ENCODE data around the gene THY1. TPM values are rescaled to one million over a fixed set of nuclear protein-coding genes. Genes with fewer than 3 reads are reported as not detected.

THY1 gene
- total RNA-seq, 4 donors from 2014 or later: 2.1 to 28.1 (median 9.4) TPM

DNA sequence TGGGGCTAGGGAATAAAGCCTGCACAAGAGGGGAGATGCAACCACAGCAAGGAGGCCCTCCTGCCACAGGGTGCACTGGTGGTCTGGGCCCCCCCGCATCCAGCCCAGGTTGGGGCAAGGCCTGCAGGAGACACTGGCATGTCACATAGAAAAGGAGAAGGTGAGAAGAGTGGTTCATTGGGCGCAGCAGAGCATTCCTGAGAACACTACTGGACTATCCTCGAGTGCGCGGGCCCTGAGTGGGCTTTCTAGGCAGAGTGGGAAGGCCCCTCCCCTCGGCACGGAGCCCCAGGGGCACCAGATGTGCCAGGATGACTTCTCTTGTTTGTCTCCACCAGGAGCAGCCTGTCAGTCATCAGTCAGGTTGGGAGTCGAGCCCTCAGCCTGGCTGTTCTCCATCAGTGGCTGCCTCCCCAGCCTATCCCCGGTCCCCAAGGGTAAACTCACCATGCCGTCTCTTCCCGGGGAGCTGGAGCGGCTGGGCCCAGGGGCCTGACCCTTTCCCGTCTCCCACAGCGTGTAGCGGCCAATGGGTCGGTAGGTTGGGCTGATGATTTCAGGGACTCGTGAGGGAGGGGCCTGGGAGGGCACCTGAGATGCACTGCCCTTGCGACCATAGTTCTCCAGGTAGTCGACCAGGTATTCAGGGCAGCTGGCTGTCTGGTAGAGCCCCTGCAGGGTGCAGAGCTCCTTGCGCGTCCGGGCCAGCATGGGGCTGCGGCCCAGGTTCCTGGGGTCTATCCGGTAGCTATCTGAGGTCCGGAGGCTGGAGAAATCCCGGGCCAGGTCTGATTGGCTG lies 50.5 kb downstream of the THY1 start:
- DNase-seq: no peak
- Histone ChIP-seq H3K36me3 (no peaks in the 10 kb centered on the region), H3K9me3 (no peaks in the 10 kb centered on the region), H3K4me3 (no peak overlapping the region), H3K4me1 (peaks cover 0 to 59% (median 10%) of the 10 kb centered on the region in 4 donors), H3K27me3 (no peaks in the 10 kb centered on the region), H3K27ac (peak overlapping the region in 1 of 4 donors; percentile 97)
- TF ChIP-seq, protein P1, sequence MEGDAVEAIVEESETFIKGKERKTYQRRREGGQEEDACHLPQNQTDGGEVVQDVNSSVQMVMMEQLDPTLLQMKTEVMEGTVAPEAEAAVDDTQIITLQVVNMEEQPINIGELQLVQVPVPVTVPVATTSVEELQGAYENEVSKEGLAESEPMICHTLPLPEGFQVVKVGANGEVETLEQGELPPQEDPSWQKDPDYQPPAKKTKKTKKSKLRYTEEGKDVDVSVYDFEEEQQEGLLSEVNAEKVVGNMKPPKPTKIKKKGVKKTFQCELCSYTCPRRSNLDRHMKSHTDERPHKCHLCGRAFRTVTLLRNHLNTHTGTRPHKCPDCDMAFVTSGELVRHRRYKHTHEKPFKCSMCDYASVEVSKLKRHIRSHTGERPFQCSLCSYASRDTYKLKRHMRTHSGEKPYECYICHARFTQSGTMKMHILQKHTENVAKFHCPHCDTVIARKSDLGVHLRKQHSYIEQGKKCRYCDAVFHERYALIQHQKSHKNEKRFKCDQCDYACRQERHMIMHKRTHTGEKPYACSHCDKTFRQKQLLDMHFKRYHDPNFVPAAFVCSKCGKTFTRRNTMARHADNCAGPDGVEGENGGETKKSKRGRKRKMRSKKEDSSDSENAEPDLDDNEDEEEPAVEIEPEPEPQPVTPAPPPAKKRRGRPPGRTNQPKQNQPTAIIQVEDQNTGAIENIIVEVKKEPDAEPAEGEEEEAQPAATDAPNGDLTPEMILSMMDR (IDR thresholded peaks at IDR 0.05): no peak
- TF ChIP-seq POLR2A (IDR thresholded peaks at IDR 0.05): no peak

DNA sequence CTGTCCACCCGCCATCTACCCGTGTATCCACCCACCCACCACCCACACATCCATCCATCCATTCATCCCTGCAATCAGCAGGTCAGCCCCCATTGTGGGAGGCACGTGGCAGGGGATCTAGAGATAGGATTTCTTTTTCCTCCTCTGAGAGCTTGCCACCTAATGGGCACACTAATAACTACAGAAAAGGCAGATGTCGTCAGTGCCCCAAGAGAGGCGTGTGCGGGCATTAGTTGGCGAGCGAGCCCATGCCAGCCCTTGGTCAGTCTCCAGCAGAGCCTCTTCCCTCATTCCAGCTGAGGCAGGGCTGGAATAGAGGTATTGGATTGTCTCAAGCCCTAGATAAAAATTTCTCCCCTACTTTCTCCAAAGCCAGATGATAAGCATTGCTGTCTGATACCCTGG lies 51.2 kb downstream of the THY1 start:
- TF ChIP-seq POLR2A (IDR thresholded peaks at IDR 0.05): no peak
- TF ChIP-seq, protein P1 (IDR thresholded peaks at IDR 0.05): peak in 3 of 6 experiments; percentile 53 to 65 (median 60)
- Histone ChIP-seq H3K4me3 (no peak overlapping the region), H3K27me3 (no peaks in the 10 kb centered on the region), H3K36me3 (no peaks in the 10 kb centered on the region), H3K4me1 (peaks cover 0 to 66% (median 13%) of the 10 kb centered on the region in 4 donors), H3K27ac (peak overlapping the region in 3 of 4 donors; percentile 78 to 97 (median 96)), H3K9me3 (no peaks in the 10 kb centered on the region)
- peak in 1 of 3 donors; percentile 59 for DNase-seq

DNA sequence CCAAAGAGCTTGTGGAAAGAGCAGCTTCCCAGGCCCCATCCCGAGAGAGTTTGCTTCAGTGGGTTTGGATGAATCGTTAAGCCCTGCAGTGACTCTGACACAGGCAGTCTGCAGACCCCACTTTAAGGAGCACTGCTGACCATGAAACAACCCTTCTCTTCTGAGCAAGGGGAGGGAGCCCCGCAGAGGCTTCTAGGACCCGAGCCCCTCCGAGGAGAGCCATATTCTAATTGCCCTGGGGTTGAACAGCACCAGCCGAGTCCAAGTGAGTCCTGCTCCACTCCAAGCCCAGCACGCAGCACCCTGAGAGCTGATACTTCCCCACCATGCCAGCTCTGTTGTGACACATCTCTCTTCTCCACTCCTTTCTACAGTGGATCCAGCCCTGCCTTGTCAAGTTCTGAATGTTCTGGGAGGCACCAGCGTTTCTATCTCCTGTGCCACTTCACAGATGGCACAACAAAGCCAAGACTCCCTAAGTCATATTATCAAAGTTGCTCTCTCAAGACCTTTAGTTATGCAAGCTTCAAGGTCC lies 51.8 kb downstream of the THY1 start:
- Histone ChIP-seq H3K9me3 (no peaks in the 10 kb centered on the region), H3K27ac (peak overlapping the region in 3 of 4 donors; percentile 78 to 97 (median 96)), H3K4me3 (no peak overlapping the region), H3K36me3 (no peaks in the 10 kb centered on the region), H3K27me3 (no peaks in the 10 kb centered on the region), H3K4me1 (peaks cover 0 to 72% (median 15%) of the 10 kb centered on the region in 4 donors)
- TF ChIP-seq, protein P1 (IDR thresholded peaks at IDR 0.05): no peak
- DNase-seq: no peak

DNA sequence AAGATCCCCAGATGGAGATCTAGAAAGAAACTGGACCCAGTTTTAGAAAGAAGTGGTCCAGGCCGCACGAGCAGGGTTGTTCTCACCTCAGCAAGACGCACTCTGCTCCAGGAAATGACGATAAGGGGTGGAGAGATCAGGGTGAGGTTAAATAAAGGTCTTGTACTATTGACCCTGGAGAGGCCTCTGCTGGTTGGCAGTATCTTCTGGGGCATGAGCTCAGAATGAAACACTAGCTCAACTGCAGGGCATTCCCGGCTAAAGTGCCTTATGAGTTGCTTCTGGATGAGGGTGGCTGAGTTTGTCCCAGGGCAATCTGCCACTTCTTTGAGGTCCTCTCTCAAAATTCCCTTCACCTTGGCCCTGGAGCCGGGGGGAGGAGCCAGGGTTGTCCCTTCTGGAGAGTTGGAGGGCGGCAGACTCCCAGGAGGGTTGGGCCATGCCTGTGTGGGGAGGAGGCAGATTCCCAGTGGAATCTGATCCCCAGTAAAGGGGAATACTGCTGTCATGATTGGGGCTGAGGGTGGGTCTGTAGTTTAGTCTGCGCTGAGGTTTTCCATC lies 52.4 kb downstream of the THY1 start:
- no peaks in the 10 kb centered on the region for H3K9me3 ChIP-seq
- DNase-seq: peak in 2 of 3 donors; percentile 77 to 80
- H3K27ac ChIP-seq: peak overlapping the region in 3 of 4 donors; percentile 78 to 97 (median 96)
- no peaks in the 10 kb centered on the region for H3K27me3 ChIP-seq
- TF ChIP-seq POLR2A (IDR thresholded peaks at IDR 0.05): peak; percentile 45 to 78
- TF ChIP-seq, protein P1 (IDR thresholded peaks at IDR 0.05): peak in 1 of 6 experiments; percentile 24
- peaks cover 0 to 73% (median 15%) of the 10 kb centered on the region in 4 donors for H3K4me1 ChIP-seq
- no peak overlapping the region for H3K4me3 ChIP-seq
- H3K36me3 ChIP-seq: no peaks in the 10 kb centered on the region

DNA sequence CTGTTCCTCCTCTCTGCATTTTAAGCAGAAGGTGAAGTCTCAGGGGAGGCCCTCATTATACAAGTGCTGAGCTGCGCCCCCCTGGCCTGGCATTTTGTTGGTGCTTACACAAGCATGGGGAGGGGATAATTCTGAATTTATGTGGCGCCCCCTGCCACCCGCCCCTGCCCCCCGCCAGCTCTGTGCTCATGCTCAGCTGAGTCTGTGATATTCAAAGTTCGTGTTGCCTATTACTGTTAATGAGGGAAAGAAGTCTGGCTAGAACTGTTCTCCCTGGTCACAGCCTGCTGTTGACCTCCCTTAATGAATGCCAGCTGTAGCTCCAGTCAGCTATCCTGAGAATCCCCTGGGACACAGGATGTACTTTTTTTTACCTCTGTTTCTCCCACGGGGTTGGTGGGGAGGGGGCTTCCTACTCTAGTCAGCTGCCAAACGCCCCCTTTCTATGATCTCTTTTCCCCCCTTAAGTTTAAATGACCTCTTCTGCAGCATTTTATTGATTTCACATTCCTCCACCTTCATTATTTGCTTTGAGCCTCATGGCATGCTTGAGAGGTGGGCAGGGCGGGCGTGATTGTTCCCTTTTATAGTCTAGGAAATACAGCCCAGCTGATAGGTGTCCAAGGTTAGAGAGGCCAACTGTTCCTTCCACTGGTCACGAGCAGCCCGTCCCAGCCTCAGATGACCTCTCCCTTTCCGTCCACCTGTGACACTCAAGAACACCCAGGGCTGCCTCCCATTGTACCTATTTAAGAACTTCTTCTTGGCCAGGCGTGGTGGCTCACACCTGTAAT lies 53.6 kb downstream of the THY1 start:
- Histone ChIP-seq H3K4me1 (peaks cover 0 to 76% (median 15%) of the 10 kb centered on the region in 4 donors), H3K27me3 (no peaks in the 10 kb centered on the region), H3K36me3 (no peaks in the 10 kb centered on the region), H3K27ac (peak overlapping the region in 3 of 4 donors; percentile 78 to 97 (median 96)), H3K4me3 (peak overlapping the region in 2 of 4 donors; percentile 23 to 28), H3K9me3 (no peaks in the 10 kb centered on the region)
- DNase-seq: peak in 2 of 3 donors; percentile 78 to 79
- TF ChIP-seq POLR2A (IDR thresholded peaks at IDR 0.05): peak in 1 of 2 donors; percentile 13
- TF ChIP-seq, protein P1 (IDR thresholded peaks at IDR 0.05): no peak

Data from Peyer's patch (tissue), 4 donors.